GM19099 (cell line): ENCODE measurements around the gene FBXO17.

Experiments used
- POLR2A ChIP-seq: IDR thresholded peaks from 3 replicates; pipeline ENCODE4 v1.6.1; 2011; ENCODE audit warnings: low read depth; ENCODE audit not compliant: insufficient read length; ENCODE audit errors: extremely low read depth

The FBXO17 gene

GRCh38 chr19:38952395-38953165 lies 23.0 kb downstream of the FBXO17 start:
- no peak for TF ChIP-seq POLR2A

GRCh38 chr19:38951187-38951586 lies 24.4 kb downstream of the FBXO17 start:
- TF ChIP-seq POLR2A: no peak

DNA sequence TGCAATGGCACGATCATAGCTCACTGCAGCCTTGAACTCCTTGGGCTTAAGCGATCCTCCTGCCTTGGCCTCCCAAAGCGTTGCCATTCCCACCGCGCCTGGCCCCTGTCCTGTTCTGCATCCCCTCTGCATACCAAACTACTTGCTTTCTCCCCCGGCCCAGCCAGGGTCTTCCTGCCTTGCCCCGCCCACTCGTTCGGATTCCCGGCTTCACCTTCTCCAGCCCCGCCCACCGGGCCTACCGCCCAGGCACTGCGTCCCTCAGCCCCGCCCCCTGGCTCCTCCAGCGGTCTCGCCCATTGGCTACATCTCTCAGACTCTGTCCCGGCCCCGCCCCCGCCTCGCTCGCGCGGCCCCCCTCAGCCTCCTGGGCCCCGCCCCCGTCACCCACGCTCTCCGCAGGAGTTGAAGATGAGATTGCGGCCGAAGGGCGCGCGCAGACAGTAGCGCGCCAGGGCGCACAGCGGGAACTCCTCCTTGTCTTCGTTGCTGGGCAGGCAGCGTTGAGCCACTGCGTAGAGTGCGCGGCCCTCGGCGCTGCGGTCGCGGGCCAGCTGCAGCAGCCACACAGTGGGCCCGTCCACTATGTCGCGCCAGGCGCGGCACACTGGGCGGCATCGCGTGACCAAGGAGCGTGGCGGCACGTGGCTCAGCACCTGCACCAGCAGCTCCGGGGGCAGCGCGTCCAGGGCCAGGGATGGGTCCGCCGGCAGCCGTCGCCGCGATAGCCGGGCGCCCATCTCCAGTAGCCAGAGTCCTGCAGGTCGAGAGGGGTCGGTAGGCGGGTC lies 25.8 kb downstream of the FBXO17 start:
- TF ChIP-seq POLR2A: no peak

DNA sequence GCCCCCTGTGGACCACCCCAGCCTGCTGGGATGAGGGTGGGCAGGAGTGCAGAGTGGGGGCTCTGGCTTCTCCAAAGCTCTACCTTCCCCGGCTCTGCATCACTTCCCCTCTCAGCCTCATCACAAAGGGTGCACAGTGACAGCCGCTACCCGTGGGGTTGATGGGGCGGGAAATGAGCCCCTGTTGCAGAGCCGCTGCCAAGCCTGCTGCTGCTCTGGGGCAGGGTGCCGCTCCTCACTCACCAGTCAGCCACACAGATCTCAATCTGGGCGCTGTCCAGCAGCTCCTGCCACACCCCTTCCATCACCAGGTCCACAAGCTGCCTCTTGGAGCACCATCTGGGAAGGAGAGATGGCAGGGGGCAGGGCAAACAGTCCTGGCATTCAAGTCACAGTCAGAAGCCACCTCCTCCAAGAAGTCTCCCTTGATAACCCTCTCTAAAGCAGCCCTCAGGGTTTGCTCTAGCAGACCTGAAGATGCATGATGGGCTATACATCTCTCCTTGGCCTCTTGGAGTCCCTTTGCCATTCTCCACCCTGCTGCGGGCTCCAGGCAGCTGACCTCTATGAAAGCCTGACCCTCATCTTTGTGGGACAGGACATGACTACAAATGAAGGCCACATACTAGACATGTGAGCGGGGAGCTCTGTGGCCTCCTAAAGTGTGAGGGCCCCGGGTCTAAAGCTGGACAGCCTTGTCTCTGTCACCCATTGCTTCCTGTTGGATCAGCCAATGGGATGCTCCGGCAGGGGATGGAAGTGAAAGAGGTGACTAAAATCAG lies 29.1 kb downstream of the FBXO17 start:
- no peak for TF ChIP-seq POLR2A

DNA sequence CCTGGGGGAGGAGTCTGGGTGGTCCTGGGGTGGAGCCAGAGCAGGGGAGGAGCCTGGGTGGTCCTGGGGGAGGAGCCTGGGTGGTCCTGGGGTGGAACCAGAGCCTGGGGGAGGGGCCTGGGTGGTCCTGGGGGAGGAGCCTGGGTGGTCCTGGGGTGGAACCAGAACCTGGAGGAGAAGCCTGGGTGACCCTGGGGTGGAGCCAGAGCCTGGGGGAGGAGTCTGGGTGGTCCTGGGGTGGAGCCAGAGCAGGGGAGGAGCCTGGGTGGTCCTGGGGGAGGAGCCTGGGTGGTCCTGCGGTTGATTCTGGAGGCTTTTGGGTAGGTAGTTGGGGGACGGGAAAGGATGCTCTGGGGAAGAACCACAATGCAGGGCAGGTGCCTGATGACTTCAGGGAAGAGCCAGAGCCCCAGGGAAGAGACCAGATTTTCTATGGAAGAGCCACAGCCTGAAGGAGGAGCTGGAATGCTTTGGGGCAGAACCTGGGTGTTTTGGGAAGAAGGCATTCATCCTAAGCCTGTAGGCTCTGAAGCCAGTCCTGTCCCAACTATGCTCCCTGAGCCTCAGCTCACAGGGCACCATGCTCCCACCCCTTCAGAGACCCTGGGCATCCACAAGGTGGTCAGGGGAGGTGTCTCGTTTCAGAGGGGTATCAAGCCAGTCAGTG lies 29.8 kb downstream of the FBXO17 start:
- no peak for TF ChIP-seq POLR2A

DNA sequence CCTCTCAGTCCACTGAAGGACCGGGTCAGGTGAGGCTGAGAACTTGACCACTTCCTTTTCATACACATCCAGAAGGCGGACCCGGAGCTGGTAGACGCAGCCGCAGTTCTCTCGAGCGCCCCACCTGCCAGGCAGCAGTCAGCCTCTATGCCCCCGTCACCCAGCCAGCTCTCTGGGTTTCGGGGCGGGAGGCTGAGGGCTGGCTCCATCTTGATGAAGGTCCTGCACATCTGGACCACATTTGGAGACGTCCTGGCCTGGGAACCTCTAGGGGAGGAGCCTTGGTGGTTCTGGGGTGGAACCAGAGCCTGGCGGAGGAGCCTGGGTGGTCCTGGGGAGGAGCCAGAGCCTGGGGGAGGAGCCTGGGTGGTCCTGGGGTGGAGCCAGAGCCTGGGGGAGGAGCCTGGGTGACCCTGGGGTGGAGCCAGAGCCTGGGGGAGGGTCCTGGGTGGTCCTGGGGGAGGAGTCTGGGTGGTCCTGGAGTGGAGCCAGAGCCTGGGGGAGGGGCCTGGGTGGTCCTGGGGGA lies 30.5 kb downstream of the FBXO17 start:
- TF ChIP-seq POLR2A: no peak

DNA sequence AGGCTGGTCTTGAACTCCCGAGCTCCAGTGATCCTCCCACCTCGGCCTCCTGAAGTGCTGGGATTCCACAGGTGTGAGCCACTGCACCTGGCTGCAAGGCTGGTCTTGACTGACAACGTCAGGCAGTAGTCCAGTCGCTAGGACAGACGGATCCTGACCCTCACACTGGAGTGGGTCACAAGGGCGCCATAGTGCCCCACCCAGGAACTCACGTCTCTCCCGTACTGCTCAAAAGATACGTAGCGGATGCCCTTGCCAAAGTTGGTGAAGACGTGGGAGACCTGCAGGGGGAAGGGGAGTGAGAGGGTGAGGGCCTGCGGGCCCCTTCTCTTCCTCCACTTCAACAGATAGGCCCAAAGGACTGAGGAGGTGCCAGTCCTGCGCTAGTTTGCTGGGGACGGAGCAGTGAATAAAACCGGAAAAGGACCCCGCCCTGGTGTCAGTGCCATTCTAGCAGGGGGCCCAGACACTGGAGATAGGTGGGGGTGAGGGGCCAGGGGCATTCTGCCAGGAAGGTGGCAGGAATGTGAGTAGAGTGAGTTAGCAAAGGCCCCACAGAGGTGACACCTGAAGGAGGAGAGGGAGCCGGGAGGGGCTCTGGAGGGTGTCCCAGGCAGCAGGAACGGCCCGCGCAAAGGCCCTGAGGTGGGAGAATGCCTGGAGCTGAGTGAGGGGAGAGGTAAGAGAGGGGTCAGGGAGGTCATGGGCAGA lies 32.9 kb downstream of the FBXO17 start:
- TF ChIP-seq POLR2A: no peak

DNA sequence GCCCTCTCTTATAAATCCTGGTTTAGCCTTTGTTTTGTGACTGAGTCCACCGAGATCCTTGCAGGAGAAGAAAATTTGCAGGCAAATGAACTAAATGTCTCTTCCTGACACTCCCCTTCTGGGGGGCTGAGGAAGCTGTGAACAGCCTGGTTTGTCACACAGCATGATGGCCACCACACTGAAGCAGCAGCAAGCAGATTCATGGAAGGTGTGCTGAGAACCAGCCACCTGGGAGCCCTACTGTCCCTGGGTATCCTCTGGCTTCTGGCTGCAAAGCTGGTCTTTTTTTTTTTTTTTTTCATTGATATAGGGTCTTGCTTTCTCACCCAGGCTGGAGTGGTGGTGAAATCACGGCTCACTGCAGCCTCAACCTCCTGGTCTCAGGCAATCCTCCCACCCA lies 33.6 kb downstream of the FBXO17 start:
- no peak for TF ChIP-seq POLR2A

GRCh38 chr19:38939957-38940356 lies 35.6 kb downstream of the FBXO17 start:
- TF ChIP-seq POLR2A: no peak

- TF ChIP-seq POLR2A: no peak
These were observed 42.0 kb downstream of the FBXO17 start for GRCh38 chr19:38933544-38933943.

GRCh38 chr19:38932425-38933179 lies 42.9 kb downstream of the FBXO17 start:
- no peak for TF ChIP-seq POLR2A

DNA sequence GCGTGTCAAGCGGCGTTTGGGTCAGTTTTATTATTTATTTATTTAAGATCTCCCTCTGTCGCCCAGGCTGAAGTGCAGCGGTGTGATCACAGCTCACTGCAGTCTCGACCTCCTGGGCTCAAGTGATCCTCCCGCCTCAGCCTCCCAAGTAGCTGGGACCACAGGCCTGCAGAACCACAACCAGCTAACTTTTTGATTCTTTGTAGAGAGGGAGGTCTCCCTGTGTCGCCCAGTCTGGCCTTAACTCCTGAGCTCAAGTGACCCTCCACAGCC lies 44.1 kb downstream of the FBXO17 start:
- TF ChIP-seq POLR2A: no peak

- peak; percentile 93 for TF ChIP-seq POLR2A
These were observed 44.6 kb downstream of the FBXO17 start, which contains the start of gene MRPS12 for GRCh38 chr19:38930776-38931520. Gene MRPS12 (plus strand): TSS chr19:38930944. CDS start chr19:38931295, 351 bp downstream.
